ENCODE measurements around the gene KRTAP2-1. TPM values are rescaled to one million over a fixed set of nuclear protein-coding genes. Genes with fewer than 3 reads are reported as not detected.

The KRTAP2-1 gene
- total and polyA plus RNA-seq, 2 of the 8 experiments (the other 6 are each of a cell fraction or from before 2014, with no cell fraction given): not detected

DNA sequence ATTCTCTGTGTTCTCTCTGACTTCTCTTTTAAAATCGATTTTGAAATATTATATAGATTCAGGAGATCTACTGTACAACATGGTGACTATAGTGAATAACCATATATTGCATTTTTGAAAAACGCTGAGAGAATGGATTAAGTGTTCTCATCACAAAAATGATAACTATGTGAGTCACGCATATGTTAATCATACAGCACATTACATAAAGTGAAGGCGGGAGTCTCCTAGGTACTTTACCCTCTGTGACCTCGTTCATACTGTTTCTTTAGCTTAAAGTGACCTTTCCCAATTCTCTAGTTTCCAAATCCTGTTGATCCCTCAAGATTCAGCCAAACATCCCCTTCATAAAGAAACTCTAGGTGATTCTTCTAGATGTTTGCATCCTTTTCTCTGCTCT lies 44.3 kb downstream of the KRTAP2-1 start:
- Histone ChIP-seq H2BK12ac (ENCODE audit: low read depth, low read length) (no peak overlapping the region), H4K91ac (replicated peaks; ENCODE audit: insufficient read length, low read length) (no peak overlapping the region), H3K4me2 (ENCODE audit: insufficient read depth in 1 of 2, low read depth in 2 of 2, low read length in 2 of 2) (no peak overlapping the region), H3K14ac (ENCODE audit: insufficient read length) (no peak overlapping the region), H3K4ac (replicated peaks; ENCODE audit: insufficient read length, low read depth, low read length) (no peak overlapping the region), H3K18ac (ENCODE audit: extremely low read depth, low read length) (no peak overlapping the region), H3K9me3 (ENCODE audit: insufficient read depth in 2 of 2, low read depth in 1 of 2, low read length in 1 of 2) (no peaks in the 10 kb centered on the region), H2BK5ac (ENCODE audit: low read depth, low read length) (no peak overlapping the region), H3K27me3 (replicated peaks in 1 of 4; ENCODE audit: control insufficient read depth in 3 of 4, extremely low read depth in 1 of 4, insufficient read depth in 3 of 4, low read length in 3 of 4) (no peaks in the 10 kb centered on the region), H4K5ac (ENCODE audit: insufficient read length, low read depth, low read length) (no peak overlapping the region), H3K79me1 (ENCODE audit: low read depth, low read length) (no peaks in the 10 kb centered on the region), H3K36me3 (ENCODE audit: control insufficient read depth in 2 of 4, insufficient read depth in 4 of 4, low read length in 3 of 4) (no peaks in the 10 kb centered on the region), H4K8ac (ENCODE audit: extremely low read depth, insufficient read depth, low read length) (no peak overlapping the region), H3K4me1 (replicated peaks in 1 of 4; ENCODE audit: control insufficient read depth in 3 of 4, insufficient read depth in 4 of 4, low read length in 3 of 4) (no peaks in the 10 kb centered on the region), H2BK15ac (ENCODE audit: low read length) (no peak overlapping the region), H3K27ac (ENCODE audit: low read depth, low read length) (no peak overlapping the region), H4K20me1 (replicated peaks in 1 of 2; ENCODE audit: control insufficient read depth in 1 of 2, insufficient read depth in 2 of 2, low read length in 2 of 2) (no peaks in the 10 kb centered on the region), H3K9ac (replicated peaks in 1 of 4; ENCODE audit: extremely low read depth in 1 of 4, low read depth in 3 of 4, low read length in 3 of 4) (no peak overlapping the region), H2BK120ac (replicated peaks; ENCODE audit: low read depth, low read length) (no peak overlapping the region), H3K56ac (replicated peaks; ENCODE audit: insufficient read length, low read depth, low read length) (no peak overlapping the region), H2BK20ac (ENCODE audit: low read length) (no peak overlapping the region), H3K23ac (ENCODE audit: insufficient read length) (no peak overlapping the region), H2AFZ (ENCODE audit: low read length) (0 out of 2 replicates have a peak overlapping the region, but pooled peaks have one; percentile 68), H3K4me3 (ENCODE audit: extremely low read depth in 1 of 4, insufficient read depth in 2 of 4, low read depth in 3 of 4, low read length in 4 of 4) (no peak overlapping the region), H3K79me2 (ENCODE audit: control insufficient read depth in 1 of 2, insufficient read depth in 2 of 2, low read length in 2 of 2) (no peaks in the 10 kb centered on the region), H2AK5ac (ENCODE audit: low read depth, low read length) (no peak overlapping the region), H3K23me2 (ENCODE audit: low read depth, low read length) (no peaks in the 10 kb centered on the region)
- DNase-seq (ENCODE audit: low read depth in 1 of 2, low spot score in 2 of 2) (no peak), FAIRE-seq (no peak)
- ChIA-PET POLR2A (ENCODE audit: partially characterized antibody) (interaction anchor here (1.1 kb wide), 1 partner anchor 15 kb away, joined by 3 read pairs; no protein-coding TSS in a partner anchor), CTCF (ENCODE audit: partially characterized antibody) (no interaction called here)
- TF ChIP-seq HDAC6 (IDR thresholded peaks at IDR 0.05; ENCODE audit: low read depth, low read length) (no peak), ASH2L (IDR thresholded peaks at IDR 0.05; ENCODE audit: low read length) (no peak), SIN3A (conservative IDR thresholded peaks at IDR 0.05 in 1 of 2, IDR thresholded peaks at IDR 0.05 in 1 of 2; ENCODE audit: low read depth in 1 of 2, low read length in 2 of 2) (no peak)
- 78% methylated on average over 5 of the region's 5 CpGs; no CpG with 5 or more reads in 1 of the 2 experiments for WGBS, 2 experiments (ENCODE audit: extremely low coverage in 1 of 2, insufficient coverage in 1 of 2, insufficient read length in 1 of 2, insufficient replicate concordance in 2 of 2, low coverage in 1 of 2, low lambda C conversion rate in 2 of 2, missing lambda C conversion rate in 1 of 2)

All from H1 (cell line).